Thyroid gland (tissue), 4 donors: ENCODE measurements around the gene GRB10.

Experiments
- CTCF ChIP-seq, 6 experiments: fragments of 200-600 bp in 3 of 6; fragments of 450-650 bp in 3 of 6; sonication (generic) in 3 of 6; IDR thresholded peaks; one replicate each; pipeline ENCODE4 v1.5.1; 2016 to 2019; ENCODE audit warnings: antibody characterized with exemption in 6 of 6, mild to moderate bottlenecking in 2 of 6, inconsistent platforms in 1 of 6, moderate library complexity in 1 of 6
- POLR2A ChIP-seq, 2 donors: fragments of 450-650 bp; IDR thresholded peaks; one replicate each; pipeline ENCODE4 v1.6.1; 2017; ENCODE audit warnings: antibody characterized with exemption in 2 of 2, mild to moderate bottlenecking in 2 of 2, moderate library complexity in 1 of 2

- TF ChIP-seq POLR2A (IDR thresholded peaks at IDR 0.05) (no peak), CTCF (IDR thresholded peaks at IDR 0.05) (no peak)
These were observed 36.9 kb downstream of the GRB10 start for GRCh38 chr7:50745835-50746234.
